ENCODE measurements around the gene ILF2.

Gene ILF2

GRCh38 chr1:153699768-153700167 is 29.0 kb upstream of the ILF2 start:
- TF ChIP-seq CEBPB (IDR thresholded peaks at IDR 0.05): no peak
- TF ChIP-seq CREB1 (IDR thresholded peaks at IDR 0.05; ENCODE audit: low read depth): no peak
- no peak for TF ChIP-seq TEAD4 (IDR thresholded peaks at IDR 0.05)
- TF ChIP-seq, protein P1, sequence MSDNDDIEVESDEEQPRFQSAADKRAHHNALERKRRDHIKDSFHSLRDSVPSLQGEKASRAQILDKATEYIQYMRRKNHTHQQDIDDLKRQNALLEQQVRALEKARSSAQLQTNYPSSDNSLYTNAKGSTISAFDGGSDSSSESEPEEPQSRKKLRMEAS (IDR thresholded peaks at IDR 0.05): no peak
- TF ChIP-seq EGR1 (IDR thresholded peaks at IDR 0.05): no peak
- TF ChIP-seq EP300 (IDR thresholded peaks at IDR 0.05; ENCODE audit: borderline replicate concordance): no peak
- TF ChIP-seq RAD21 (IDR thresholded peaks at IDR 0.05; ENCODE audit: low read depth): no peak
- no peak for TF ChIP-seq YY1 (IDR thresholded peaks at IDR 0.05; ENCODE audit: low read depth)
- no peak for TF ChIP-seq TAF1 (IDR thresholded peaks at IDR 0.05; ENCODE audit: low read depth)
- TF ChIP-seq USF1 (IDR thresholded peaks at IDR 0.05): no peak
- TF ChIP-seq ZBTB7A (IDR thresholded peaks at IDR 0.05; ENCODE audit: low read depth): no peak
- no peak for TF ChIP-seq FOXM1 (IDR thresholded peaks at IDR 0.05; ENCODE audit: borderline replicate concordance, low read depth)
- no peak for TF ChIP-seq NFIC (IDR thresholded peaks at IDR 0.05)
- no peak for TF ChIP-seq REST (IDR thresholded peaks at IDR 0.05; ENCODE audit: low read depth)
- no peak for TF ChIP-seq TCF12 (IDR thresholded peaks at IDR 0.05; ENCODE audit: low read depth)

DNA sequence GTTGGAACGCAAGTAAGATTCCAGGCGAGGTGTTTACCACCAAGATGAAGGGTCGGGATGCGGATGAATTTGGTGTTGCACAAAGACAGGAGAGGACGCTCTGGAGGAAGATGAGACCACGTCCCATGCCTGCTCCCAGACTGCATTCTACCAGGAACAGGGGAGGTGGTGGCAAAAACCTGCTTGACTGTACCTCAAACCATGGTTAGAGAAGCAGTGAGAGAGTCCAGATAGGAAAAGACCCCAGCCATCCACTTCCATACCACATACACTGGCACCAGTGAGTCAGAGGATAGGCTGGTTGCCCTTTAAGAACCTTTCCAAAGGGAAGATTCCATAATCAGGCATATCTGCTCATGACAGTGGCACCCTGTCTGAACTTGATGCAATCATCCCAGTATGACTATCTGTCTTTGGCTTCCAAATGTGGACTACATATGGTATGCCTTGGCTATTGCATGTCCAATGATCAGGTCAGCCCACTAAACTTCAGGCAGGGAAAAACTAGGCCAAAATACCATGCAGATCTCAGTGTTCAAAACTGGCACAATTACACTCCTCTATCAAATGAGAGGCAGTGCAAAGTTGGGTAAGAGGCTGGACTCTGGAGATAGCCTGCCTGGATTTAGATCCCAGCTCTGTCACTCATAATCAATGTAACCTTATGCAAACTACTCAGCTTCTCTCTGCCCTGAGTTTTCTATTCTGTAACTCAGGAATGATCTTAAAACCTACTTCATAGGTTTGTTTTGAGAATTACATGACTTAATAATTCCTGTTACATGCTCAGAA is 28.3 kb upstream of the ILF2 start:
- no peak for TF ChIP-seq TAF1 (IDR thresholded peaks at IDR 0.05; ENCODE audit: low read depth)
- no peak for TF ChIP-seq EP300 (IDR thresholded peaks at IDR 0.05; ENCODE audit: borderline replicate concordance)
- no peak for TF ChIP-seq USF1 (IDR thresholded peaks at IDR 0.05)
- TF ChIP-seq, protein P1 (IDR thresholded peaks at IDR 0.05): no peak
- no peak for TF ChIP-seq TEAD4 (IDR thresholded peaks at IDR 0.05)
- TF ChIP-seq NFIC (IDR thresholded peaks at IDR 0.05): no peak
- TF ChIP-seq FOXM1 (IDR thresholded peaks at IDR 0.05; ENCODE audit: borderline replicate concordance, low read depth): no peak
- no peak for TF ChIP-seq TCF12 (IDR thresholded peaks at IDR 0.05; ENCODE audit: low read depth)
- TF ChIP-seq CREB1 (IDR thresholded peaks at IDR 0.05; ENCODE audit: low read depth): no peak
- TF ChIP-seq EGR1 (IDR thresholded peaks at IDR 0.05): no peak
- no peak for TF ChIP-seq CEBPB (IDR thresholded peaks at IDR 0.05)
- TF ChIP-seq YY1 (IDR thresholded peaks at IDR 0.05; ENCODE audit: low read depth): no peak
- TF ChIP-seq REST (IDR thresholded peaks at IDR 0.05; ENCODE audit: low read depth): no peak
- TF ChIP-seq ZBTB7A (IDR thresholded peaks at IDR 0.05; ENCODE audit: low read depth): no peak

DNA sequence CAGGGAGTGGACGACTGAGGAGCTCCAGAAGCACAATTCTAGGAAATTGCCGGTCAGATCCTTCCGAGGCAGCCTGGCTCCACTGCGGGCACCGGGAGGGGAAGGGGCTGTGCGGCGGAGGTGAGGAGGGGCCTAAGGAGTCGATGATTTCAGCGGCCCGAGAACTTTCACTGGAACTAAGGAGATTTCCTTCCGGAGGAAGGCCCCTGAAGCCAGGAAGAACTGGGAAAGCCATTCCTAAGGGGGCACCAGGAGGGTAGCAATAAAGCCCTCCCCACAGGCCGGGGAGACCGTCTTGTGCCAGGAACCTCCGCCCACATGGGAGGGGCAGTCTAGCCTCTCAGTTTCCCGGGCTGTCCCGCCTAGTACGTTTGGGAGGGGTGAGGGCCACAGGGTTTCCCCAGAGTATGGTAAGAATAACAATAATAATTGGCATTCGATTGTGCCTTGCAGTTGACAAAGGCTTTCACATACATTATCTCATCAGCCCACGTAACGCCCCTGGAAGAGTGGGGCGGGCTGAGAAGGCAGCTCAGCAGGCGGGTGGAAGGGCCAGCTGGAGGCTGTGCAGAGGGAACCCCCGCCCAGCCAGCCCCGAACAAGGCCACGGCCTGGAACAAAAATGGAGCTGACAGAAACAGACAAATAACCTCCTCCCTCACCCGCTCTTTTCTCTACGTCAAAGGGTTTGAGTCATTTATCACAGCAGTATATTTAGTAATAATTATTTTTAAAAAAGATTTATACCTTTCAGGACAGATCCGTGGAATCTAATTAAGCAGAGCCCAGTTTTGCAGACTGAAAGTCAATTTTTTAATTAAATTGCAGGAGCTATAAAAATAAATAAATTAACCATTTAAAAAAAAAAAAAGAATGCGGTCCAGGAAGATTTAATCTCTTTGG is 27.5 kb upstream of the ILF2 start:
- TF ChIP-seq TAF1 (IDR thresholded peaks at IDR 0.05; ENCODE audit: low read depth): no peak
- no peak for TF ChIP-seq TEAD4 (IDR thresholded peaks at IDR 0.05)
- TF ChIP-seq USF1 (IDR thresholded peaks at IDR 0.05): no peak
- no peak for TF ChIP-seq FOXM1 (IDR thresholded peaks at IDR 0.05; ENCODE audit: borderline replicate concordance, low read depth)
- no peak for TF ChIP-seq REST (IDR thresholded peaks at IDR 0.05; ENCODE audit: low read depth)
- TF ChIP-seq EGR1 (IDR thresholded peaks at IDR 0.05): no peak
